ENCODE measurements around the gene C20orf204.

DNA sequence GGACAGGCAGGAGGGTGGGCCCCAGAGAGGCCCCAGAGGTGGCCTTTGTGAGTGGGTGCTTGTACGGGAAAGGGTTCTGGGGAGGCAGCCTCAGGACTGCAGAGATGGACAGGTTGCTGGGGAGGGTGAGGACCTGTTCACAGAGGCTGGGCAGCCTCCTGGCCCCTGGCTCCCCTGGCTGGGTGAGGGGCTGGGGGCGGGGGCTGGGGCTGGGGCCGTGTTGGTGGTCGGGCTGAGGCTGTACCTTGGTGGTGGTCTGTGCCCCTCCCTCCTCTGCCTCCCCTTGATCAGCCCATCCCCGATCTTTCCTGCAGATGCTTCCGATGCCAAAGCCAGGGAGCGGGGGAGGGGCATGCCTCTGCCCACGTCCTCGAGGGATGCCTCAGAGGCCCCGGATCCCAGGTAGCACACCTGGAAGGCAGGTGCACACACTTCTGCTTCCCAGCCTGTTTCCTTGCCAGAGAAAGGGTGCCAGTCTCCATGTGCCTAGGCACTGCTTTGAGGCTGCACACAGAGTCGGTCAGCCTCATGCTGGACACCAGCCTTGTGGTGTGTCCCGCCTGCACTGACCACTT lies 31.8 kb downstream of the C20orf204 start:
- TF ChIP-seq, protein P1, sequence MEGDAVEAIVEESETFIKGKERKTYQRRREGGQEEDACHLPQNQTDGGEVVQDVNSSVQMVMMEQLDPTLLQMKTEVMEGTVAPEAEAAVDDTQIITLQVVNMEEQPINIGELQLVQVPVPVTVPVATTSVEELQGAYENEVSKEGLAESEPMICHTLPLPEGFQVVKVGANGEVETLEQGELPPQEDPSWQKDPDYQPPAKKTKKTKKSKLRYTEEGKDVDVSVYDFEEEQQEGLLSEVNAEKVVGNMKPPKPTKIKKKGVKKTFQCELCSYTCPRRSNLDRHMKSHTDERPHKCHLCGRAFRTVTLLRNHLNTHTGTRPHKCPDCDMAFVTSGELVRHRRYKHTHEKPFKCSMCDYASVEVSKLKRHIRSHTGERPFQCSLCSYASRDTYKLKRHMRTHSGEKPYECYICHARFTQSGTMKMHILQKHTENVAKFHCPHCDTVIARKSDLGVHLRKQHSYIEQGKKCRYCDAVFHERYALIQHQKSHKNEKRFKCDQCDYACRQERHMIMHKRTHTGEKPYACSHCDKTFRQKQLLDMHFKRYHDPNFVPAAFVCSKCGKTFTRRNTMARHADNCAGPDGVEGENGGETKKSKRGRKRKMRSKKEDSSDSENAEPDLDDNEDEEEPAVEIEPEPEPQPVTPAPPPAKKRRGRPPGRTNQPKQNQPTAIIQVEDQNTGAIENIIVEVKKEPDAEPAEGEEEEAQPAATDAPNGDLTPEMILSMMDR (IDR thresholded peaks at IDR 0.05; ENCODE audit: control extremely low read depth in 1 of 3, insufficient read depth in 1 of 3, low read depth in 1 of 3, low read length in 3 of 3), result no peak
- TF ChIP-seq EP300 (IDR thresholded peaks at IDR 0.05; ENCODE audit: borderline replicate concordance in 1 of 2, low read depth in 2 of 2, low read length in 2 of 2), result no peak
- TF ChIP-seq CEBPB (IDR thresholded peaks at IDR 0.05; ENCODE audit: low read depth, low read length), result no peak
- no peak for TF ChIP-seq POLR2A (IDR thresholded peaks at IDR 0.05; ENCODE audit: control extremely low read depth in 1 of 2, low read depth in 2 of 2, low read length in 2 of 2)
- no peak for TF ChIP-seq CBX8 (IDR thresholded peaks at IDR 0.05; ENCODE audit: borderline replicate concordance, low read depth, low read length)
- no peak for TF ChIP-seq ZNF274 (IDR thresholded peaks at IDR 0.05; ENCODE audit: borderline replicate concordance, extremely low read depth, low read length)
- TF ChIP-seq RFX5 (IDR thresholded peaks at IDR 0.05; ENCODE audit: borderline replicate concordance, low read depth, low read length), result no peak
- TF ChIP-seq MAFK (IDR thresholded peaks at IDR 0.05; ENCODE audit: low read depth, low read length), result no peak
- no peak for TF ChIP-seq EZH2 (IDR thresholded peaks at IDR 0.05; ENCODE audit: low read depth, low read length, severe bottlenecking)
- TF ChIP-seq ASH2L (IDR thresholded peaks at IDR 0.05; ENCODE audit: low read length), result no peak
- TF ChIP-seq, protein P2, sequence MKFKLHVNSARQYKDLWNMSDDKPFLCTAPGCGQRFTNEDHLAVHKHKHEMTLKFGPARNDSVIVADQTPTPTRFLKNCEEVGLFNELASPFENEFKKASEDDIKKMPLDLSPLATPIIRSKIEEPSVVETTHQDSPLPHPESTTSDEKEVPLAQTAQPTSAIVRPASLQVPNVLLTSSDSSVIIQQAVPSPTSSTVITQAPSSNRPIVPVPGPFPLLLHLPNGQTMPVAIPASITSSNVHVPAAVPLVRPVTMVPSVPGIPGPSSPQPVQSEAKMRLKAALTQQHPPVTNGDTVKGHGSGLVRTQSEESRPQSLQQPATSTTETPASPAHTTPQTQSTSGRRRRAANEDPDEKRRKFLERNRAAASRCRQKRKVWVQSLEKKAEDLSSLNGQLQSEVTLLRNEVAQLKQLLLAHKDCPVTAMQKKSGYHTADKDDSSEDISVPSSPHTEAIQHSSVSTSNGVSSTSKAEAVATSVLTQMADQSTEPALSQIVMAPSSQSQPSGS (IDR thresholded peaks at IDR 0.05; ENCODE audit: low read length), result no peak
- no peak for TF ChIP-seq JUND (IDR thresholded peaks at IDR 0.05; ENCODE audit: low read length)
- TF ChIP-seq, protein P3, sequence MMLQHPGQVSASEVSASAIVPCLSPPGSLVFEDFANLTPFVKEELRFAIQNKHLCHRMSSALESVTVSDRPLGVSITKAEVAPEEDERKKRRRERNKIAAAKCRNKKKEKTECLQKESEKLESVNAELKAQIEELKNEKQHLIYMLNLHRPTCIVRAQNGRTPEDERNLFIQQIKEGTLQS (IDR thresholded peaks at IDR 0.05; ENCODE audit: insufficient read depth, low read depth, low read length), result no peak
- no peak for TF ChIP-seq CREB1 (IDR thresholded peaks at IDR 0.05)
